HAP-1 (cell line): ENCODE measurements around the gene TM7SF3.
A peak's percentile ranks its signal among the peaks of the same experiment; 100 is the strongest.

Experiments
- DNase-seq, 2 experiments: peaks; one replicate each; pipeline ENCODE4 v3.0.0-alpha.2; 2016 to 2020; ENCODE audit warnings: low spot score in 2 of 2
- H3K27me3 ChIP-seq: fragments of 250-450 bp; sonication (Bioruptor Pico); 2 replicates; pipeline ENCODE4 v1.5.1; 2020; ENCODE audit warnings: low read depth, mild to moderate bottlenecking, moderate library complexity
- H3K36me3 ChIP-seq: fragments of 250-450 bp; sonication (Bioruptor Pico); replicated peaks from 2 replicates; pipeline ENCODE4 v1.5.1; 2020; ENCODE audit warnings: mild to moderate bottlenecking
- H3K4me1 ChIP-seq: fragments of 250-450 bp; sonication (Bioruptor Pico); 2 replicates; pipeline ENCODE4 v1.5.1; 2020; ENCODE audit warnings: mild to moderate bottlenecking
- H3K4me3 ChIP-seq: fragments of 250-450 bp; sonication (Bioruptor Pico); 2 replicates; pipeline ENCODE4 v1.5.1; 2020; ENCODE audit warnings: mild to moderate bottlenecking, moderate library complexity
- H3K9me3 ChIP-seq: fragments of 250-450 bp; sonication (Bioruptor Pico); 2 replicates; pipeline ENCODE4 v1.5.1; 2020; ENCODE audit warnings: mild to moderate bottlenecking, moderate library complexity
- in situ Hi-C: fragments of 300-500 bp; cut with MboI; formaldehyde crosslinking; loops from 3 replicates; pipeline ENCODE4 v1.14.3; 2020; ENCODE audit warnings: low sequenced_read_pairs, inconsistent platforms, mixed read lengths

Gene TM7SF3

DNA sequence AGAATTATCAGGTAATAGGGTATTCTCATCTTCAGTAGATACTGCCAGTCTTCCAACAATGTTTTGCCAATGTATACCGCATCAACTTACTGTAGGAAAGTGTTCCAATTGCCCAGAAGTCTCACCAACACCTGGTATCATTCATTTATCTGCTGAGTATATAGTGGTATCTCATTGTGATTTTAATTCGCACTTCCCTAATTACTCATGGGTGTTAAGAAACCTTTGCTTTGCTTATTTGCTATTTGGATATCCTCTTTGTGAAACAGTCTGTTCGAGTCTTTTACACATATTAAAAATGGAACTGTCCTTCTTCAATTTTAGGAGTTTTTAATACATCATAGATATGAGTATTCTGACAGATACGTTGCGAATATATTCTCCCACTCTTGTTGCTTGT lies 6.1 kb downstream of the TM7SF3 start:
- DNase-seq: no peak
- in situ Hi-C loops: no loop called here
- Histone ChIP-seq H3K27me3 (no peaks in the 10 kb centered on the region), H3K36me3 (no peaks in the 10 kb centered on the region), H3K4me1 (peaks cover 32% of the 10 kb centered on the region), H3K4me3 (no peak overlapping the region), H3K9me3 (no peaks in the 10 kb centered on the region)

DNA sequence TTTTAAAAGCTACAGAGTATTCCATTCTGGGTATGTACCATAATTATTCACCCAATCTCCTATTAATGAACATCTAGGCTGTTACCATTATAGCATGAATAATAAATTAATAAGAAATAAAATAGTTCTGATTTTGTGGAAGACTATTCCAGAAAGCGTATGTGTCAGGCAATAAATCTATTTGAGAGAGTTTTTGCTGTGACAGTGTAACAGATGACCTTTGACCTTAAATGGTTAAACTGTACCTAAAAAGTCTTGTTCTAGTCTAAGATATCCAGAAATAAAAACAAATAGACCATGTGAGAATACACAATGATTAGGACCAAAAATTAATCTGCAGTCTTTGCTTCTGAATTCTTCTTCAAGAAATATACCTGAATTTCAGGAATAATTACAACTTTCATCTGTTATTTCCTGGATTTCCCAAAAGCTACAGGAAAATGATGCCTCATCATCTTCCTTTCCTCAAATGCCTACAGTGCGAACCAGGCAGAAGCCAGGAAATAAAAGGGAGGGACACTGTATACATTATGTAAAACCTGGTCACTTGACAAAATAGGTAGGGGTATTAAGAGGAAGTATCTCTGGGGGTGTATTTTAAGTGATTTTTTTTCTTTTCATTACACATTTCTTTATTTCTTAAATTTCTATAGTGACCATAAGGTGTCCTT lies 7.3 kb downstream of the TM7SF3 start:
- DNase-seq: no peak
- Histone ChIP-seq H3K4me3 (no peak overlapping the region), H3K27me3 (no peaks in the 10 kb centered on the region)

GRCh38 chr12:27005495-27005894 lies 8.7 kb downstream of the TM7SF3 start:
- Histone ChIP-seq H3K36me3 (peaks cover 2% of the 10 kb centered on the region; the same call in 1 of the 2 replicates), H3K4me1 (peaks cover 17% of the 10 kb centered on the region), H3K27me3 (no peaks in the 10 kb centered on the region), H3K9me3 (no peaks in the 10 kb centered on the region), H3K4me3 (no peak overlapping the region)
- in situ Hi-C loops: no loop called here
- DNase-seq: no peak

More for the DNA sequence above, 7.3 kb downstream of the TM7SF3 start:
- in situ Hi-C loops: no loop called here
- Histone ChIP-seq H3K4me1 (peaks cover 29% of the 10 kb centered on the region), H3K36me3 (0 out of 2 replicates have a peak, but pooled peaks cover 2% of the 10 kb centered on the region), H3K9me3 (no peaks in the 10 kb centered on the region)

DNA sequence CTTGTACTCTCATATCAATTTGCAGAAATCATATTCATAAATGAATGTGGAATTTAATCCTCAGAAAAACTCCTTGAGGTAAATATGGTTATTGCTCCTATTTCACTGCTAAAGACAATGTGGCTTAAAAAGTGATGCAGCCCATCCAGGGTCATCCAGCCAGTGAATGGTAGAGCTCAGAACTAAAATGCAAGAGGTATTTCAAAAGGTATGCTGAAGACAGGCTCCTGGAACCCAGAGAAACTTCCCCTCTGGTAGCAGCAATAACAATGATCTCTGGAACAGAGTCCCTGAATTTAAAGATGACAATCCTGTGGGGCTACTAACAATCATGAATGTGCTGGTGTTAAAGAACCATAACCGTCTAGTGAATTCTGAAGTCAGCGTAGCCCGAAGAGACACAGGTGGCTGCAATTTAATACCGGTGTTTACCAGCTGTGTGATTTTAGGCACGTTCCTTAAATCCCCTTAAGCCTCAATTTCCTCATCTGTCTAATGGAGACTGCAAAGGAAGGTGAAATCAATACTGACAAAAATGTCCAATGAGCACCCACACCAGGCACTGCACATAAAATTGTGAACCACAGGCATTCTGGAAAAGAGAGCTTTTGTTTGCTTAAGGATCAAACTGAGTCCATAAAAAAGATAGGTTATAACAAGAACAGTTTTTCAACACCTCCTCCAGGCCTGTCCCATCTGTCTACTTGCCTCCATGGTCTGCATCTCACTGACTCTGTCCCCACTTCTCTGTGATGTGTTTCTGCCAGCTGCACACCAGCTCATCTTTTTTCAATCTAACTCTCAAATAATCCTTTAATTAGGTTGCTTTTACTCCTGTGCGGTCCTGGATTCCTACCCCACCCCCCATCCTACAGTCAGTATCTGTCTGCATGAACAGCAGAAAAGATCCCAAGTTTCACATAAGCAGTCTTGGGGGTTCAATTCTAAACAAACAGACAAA lies 10.5 kb downstream of the TM7SF3 start:
- Histone ChIP-seq H3K4me3 (no peak overlapping the region), H3K36me3 (peaks cover 5% of the 10 kb centered on the region; the same call in 1 of the 2 replicates), H3K27me3 (no peaks in the 10 kb centered on the region), H3K4me1 (peaks cover 12% of the 10 kb centered on the region), H3K9me3 (no peaks in the 10 kb centered on the region)
- in situ Hi-C loops: no loop called here
- peak; percentile 60 to 62 for DNase-seq

DNA sequence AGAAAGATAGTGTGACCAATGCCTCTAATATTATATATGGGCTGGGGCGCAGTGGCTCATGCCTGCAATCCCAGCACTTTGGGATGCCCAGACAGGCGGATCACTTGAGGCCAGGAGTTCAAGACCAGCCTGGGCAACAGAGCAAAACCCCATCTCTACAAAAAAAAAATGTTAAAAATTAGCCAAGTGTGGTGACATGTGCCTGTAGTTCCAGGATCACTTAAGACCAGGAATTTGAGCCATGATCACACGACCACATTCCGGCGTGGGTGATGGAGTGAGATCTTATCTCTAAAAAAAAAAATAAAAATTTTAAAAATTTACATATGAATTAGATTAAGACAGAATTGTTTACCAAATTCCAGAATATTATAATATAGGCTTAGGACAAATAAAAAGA lies 12.0 kb downstream of the TM7SF3 start:
- no peak for DNase-seq
- peaks cover 12% of the 10 kb centered on the region for H3K4me1 ChIP-seq
- peaks cover 12% of the 10 kb centered on the region for H3K36me3 ChIP-seq
- H3K4me3 ChIP-seq: no peak overlapping the region
- in situ Hi-C loops: no loop called here
- no peaks in the 10 kb centered on the region for H3K9me3 ChIP-seq
- no peaks in the 10 kb centered on the region for H3K27me3 ChIP-seq

DNA sequence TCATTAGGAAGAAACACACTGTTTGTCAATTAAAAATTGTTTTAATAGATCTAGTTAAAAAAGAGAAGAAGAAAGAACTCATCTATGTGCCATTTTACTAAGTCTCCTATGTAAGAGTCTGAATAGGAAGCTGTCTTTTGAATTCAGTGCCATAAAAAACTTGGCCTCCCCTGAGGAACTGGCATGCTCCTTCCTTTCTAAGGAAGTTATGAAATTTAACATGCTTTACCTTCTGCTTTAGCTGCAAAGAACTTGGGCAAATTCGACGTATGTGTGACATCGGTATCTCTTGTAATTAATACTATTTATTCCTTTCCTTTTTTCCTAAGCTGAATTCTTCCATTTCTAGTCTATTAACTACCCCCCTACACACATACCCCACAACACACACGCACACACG lies 12.5 kb downstream of the TM7SF3 start:
- Histone ChIP-seq H3K4me1 (peaks cover 12% of the 10 kb centered on the region), H3K36me3 (peaks cover 17% of the 10 kb centered on the region), H3K9me3 (no peaks in the 10 kb centered on the region), H3K27me3 (no peaks in the 10 kb centered on the region), H3K4me3 (no peak overlapping the region)
- in situ Hi-C loops: no loop called here
- DNase-seq: no peak

GRCh38 chr12:27000961-27001360 lies 13.2 kb downstream of the TM7SF3 start:
- Histone ChIP-seq H3K4me3 (no peak overlapping the region), H3K9me3 (no peaks in the 10 kb centered on the region), H3K36me3 (peaks cover 17% of the 10 kb centered on the region), H3K4me1 (peaks cover 12% of the 10 kb centered on the region), H3K27me3 (no peaks in the 10 kb centered on the region)
- no peak for DNase-seq
- in situ Hi-C loops: no loop called here

GRCh38 chr12:26997003-26997402 lies 17.2 kb downstream of the TM7SF3 start:
- Histone ChIP-seq H3K27me3 (no peaks in the 10 kb centered on the region), H3K36me3 (peaks cover 15% of the 10 kb centered on the region), H3K4me1 (no peaks in the 10 kb centered on the region), H3K9me3 (no peaks in the 10 kb centered on the region), H3K4me3 (no peak overlapping the region)
- no peak for DNase-seq
- in situ Hi-C loops: no loop called here

GRCh38 chr12:26995706-26996105 lies 18.5 kb downstream of the TM7SF3 start:
- in situ Hi-C loops: no loop called here
- H3K36me3 ChIP-seq: peaks cover 15% of the 10 kb centered on the region
- no peaks in the 10 kb centered on the region for H3K9me3 ChIP-seq
- no peak overlapping the region for H3K4me3 ChIP-seq
- DNase-seq: no peak
- no peaks in the 10 kb centered on the region for H3K4me1 ChIP-seq
- no peaks in the 10 kb centered on the region for H3K27me3 ChIP-seq

DNA sequence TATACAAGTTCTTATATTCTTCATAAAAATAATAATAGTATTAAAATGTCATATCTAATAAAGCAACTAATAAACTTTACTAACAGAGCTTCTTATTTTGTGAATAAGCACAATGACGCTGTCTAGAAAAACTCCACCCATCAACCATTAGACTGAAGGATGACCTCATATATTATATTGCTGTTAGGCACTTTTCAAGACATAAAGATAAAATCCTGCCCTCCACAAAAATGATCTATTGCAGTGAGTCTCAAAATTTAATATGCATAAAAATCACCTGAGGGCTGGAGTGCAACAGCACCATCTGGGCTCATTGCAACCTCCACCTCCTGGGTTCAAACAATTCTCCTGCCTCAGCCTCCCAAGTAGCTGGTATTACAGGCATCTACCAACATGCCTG lies 20.1 kb downstream of the TM7SF3 start:
- DNase-seq: no peak
- no peaks in the 10 kb centered on the region for H3K27me3 ChIP-seq
- peaks cover 16% of the 10 kb centered on the region for H3K36me3 ChIP-seq
- in situ Hi-C loops: no loop called here
- no peaks in the 10 kb centered on the region for H3K9me3 ChIP-seq
- no peaks in the 10 kb centered on the region for H3K4me1 ChIP-seq
- no peak overlapping the region for H3K4me3 ChIP-seq

GRCh38 chr12:26991826-26992225 lies 22.4 kb downstream of the TM7SF3 start:
- Histone ChIP-seq H3K4me1 (no peaks in the 10 kb centered on the region), H3K36me3 (peaks cover 10% of the 10 kb centered on the region), H3K27me3 (no peaks in the 10 kb centered on the region), H3K9me3 (no peaks in the 10 kb centered on the region), H3K4me3 (no peak overlapping the region)
- DNase-seq: no peak
- in situ Hi-C loops: no loop called here

- no peaks in the 10 kb centered on the region for H3K27me3 ChIP-seq
- no peaks in the 10 kb centered on the region for H3K9me3 ChIP-seq
- no peak overlapping the region for H3K4me3 ChIP-seq
- in situ Hi-C loops: no loop called here
- peaks cover 8% of the 10 kb centered on the region for H3K36me3 ChIP-seq
- no peak for DNase-seq
- no peaks in the 10 kb centered on the region for H3K4me1 ChIP-seq
Observed at GRCh38 chr12:26989873-26990272, 24.3 kb downstream of the TM7SF3 start.

DNA sequence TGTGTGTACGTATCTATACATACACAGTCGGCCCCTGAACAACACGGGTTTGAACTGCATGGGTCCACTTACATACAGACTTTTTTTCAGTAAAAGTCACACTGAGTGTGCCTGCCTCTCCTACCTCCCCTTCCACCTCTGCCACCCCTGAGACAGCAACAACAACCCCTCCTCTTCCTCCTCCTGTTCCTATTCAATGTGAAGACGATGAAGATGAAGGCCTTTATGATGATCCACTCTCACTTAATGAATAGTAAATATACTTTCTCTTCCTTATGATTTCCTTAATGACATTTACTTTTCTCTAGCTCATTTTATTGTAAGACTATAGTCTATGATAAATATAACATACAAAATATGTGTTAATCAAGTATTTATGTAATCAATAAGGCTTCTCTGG lies 25.5 kb downstream of the TM7SF3 start:
- H3K9me3 ChIP-seq: no peaks in the 10 kb centered on the region
- H3K36me3 ChIP-seq: peaks cover 13% of the 10 kb centered on the region; the same call in 1 of the 2 replicates
- in situ Hi-C loops: no loop called here
- DNase-seq: no peak
- no peak overlapping the region for H3K4me3 ChIP-seq
- no peaks in the 10 kb centered on the region for H3K27me3 ChIP-seq
- no peaks in the 10 kb centered on the region for H3K4me1 ChIP-seq
